HCT116 (cell line): Measurements from ENCODE around the gene PDCD2L. TPM values are rescaled to one million over a fixed set of nuclear protein-coding genes. Genes with fewer than 3 reads are reported as not detected.

Experiments
- ATAC-seq: fragments of 200-7000 bp; cut with Tn5 transposase; 2 replicates; pipeline ENCODE4 v1.9.1; 2020; ENCODE audit warnings: mild to moderate bottlenecking, moderate library complexity
- BruUV-seq: library from RNA; stranded (reverse); fragments of 400-500 nt; replicated peaks from 2 replicates; lab custom pipeline; 2021; lab: Mats Ljungman, UMichigan
- CTCF ChIA-PET: fragments of 300-600 bp; sonication (Branson Sonifier 250); formaldehyde crosslinking; loops from one replicate; lab custom pipeline; 2021; ENCODE audit warnings: antibody characterized with exemption; lab: Charles Lee
- POLR2A ChIA-PET: fragments of 300-600, 350-600 bp; sonication (Branson Sonifier 250); formaldehyde crosslinking; loops from one replicate; lab custom pipeline; 2021; ENCODE audit warnings: antibody characterized with exemption; lab: Charles Lee
- RAD21 ChIA-PET, 2 experiments: fragments of 300-600 bp; sonication (Branson Sonifier 250); formaldehyde crosslinking; loops; one replicate each; lab custom pipeline; 2023; ENCODE audit warnings: low total read pairs in 2 of 2; ENCODE audit not compliant: uncharacterized antibody in 2 of 2, unreplicated experiment in 2 of 2, low non-redundant PET in 1 of 2; lab: Charles Lee
- DNase-seq: peaks from one replicate; pipeline ENCODE4 v3.0.0-alpha.2; 2010; ENCODE audit warnings: low read depth, low spot score
- H2AFZ ChIP-seq: fragments of 200-600 bp; shearing (Covaris generic), sonication (generic); 2 replicates; pipeline ENCODE4 v1.6.1; 2017; ENCODE audit warnings: low read depth, mixed run types, mixed read lengths, antibody characterized with exemption, low read length; ENCODE audit not compliant: poor library complexity, severe bottlenecking
- H3K27ac ChIP-seq: 2 replicates; pipeline ENCODE4 v1.5.1; 2012; ENCODE audit warnings: low read depth, low read length
- H3K27me3 ChIP-seq: fragments of 200-600 bp; sonication (generic); 2 replicates; pipeline ENCODE4 v1.6.1; 2016; ENCODE audit warnings: mixed run types, low read length, mixed read lengths; ENCODE audit not compliant: insufficient read depth
- H3K36me3 ChIP-seq, 2 experiments: fragments of 200-500 bp in 1 of 2; fragments of 200-600 bp in 1 of 2; sonication (Bioruptor generic) in 1 of 2; sonication (generic) in 1 of 2; 2 replicates each; pipeline versions ENCODE4 v1.5.1 to v1.6.1; 2014 to 2016; ENCODE audit warnings: low read length in 2 of 2, inconsistent platforms in 1 of 2, mixed read lengths in 1 of 2, mixed run types in 1 of 2; ENCODE audit not compliant: insufficient read depth in 2 of 2, control insufficient read depth in 1 of 2
- H3K4me1 ChIP-seq, 2 experiments: fragments of 200-600 bp in 1 of 2; sonication (generic) in 1 of 2; 2 replicates each; pipeline versions ENCODE4 v1.5.1 to v1.6.1; 2012 to 2017; ENCODE audit warnings: low read length in 2 of 2, inconsistent platforms in 1 of 2, mild to moderate bottlenecking in 1 of 2, mixed read lengths in 1 of 2, mixed run types in 1 of 2, moderate library complexity in 1 of 2; ENCODE audit not compliant: insufficient read depth in 2 of 2, control insufficient read depth in 1 of 2
- H3K4me2 ChIP-seq: fragments of 200-600 bp; sonication (generic); 2 replicates; pipeline ENCODE4 v1.6.1; 2017; ENCODE audit warnings: mixed run types, low read length, mixed read lengths
- H3K4me3 ChIP-seq, 2 experiments: fragments of 200-600 bp in 1 of 2; sonication (generic) in 1 of 2; replicated peaks in 1 of 2; 2 replicates each; pipeline ENCODE4 v1.5.1; 2011 to 2016; ENCODE audit warnings: low read length in 2 of 2, control low read depth in 1 of 2, low read depth in 1 of 2, mild to moderate bottlenecking in 1 of 2, mixed read lengths in 1 of 2, mixed run types in 1 of 2
- H3K79me2 ChIP-seq: fragments of 200-600 bp; sonication (generic); 2 replicates; pipeline ENCODE4 v1.6.1; 2017; ENCODE audit warnings: mild to moderate bottlenecking, mixed run types, low read length, moderate library complexity, mixed read lengths; ENCODE audit not compliant: insufficient read depth
- H3K9ac ChIP-seq: fragments of 200-600 bp; sonication (generic); 2 replicates; pipeline ENCODE4 v1.6.1; 2016; ENCODE audit warnings: low read length, mixed read lengths
- H3K9me2 ChIP-seq: fragments of 200-600 bp; sonication (generic), shearing (Covaris generic); 2 replicates; pipeline ENCODE4 v1.6.1; 2017; ENCODE audit warnings: mixed run types, mild to moderate bottlenecking, moderate library complexity; ENCODE audit not compliant: insufficient read depth
- H3K9me3 ChIP-seq, 2 experiments: fragments of 200-500 bp in 1 of 2; fragments of 200-600 bp in 1 of 2; sonication (Bioruptor generic) in 1 of 2; sonication (generic) in 1 of 2; 2 replicates each; pipeline ENCODE4 v1.6.1; 2014 to 2017; ENCODE audit warnings: low read length in 2 of 2, mixed read lengths in 2 of 2, inconsistent platforms in 1 of 2, low read depth in 1 of 2, mild to moderate bottlenecking in 1 of 2, mixed run types in 1 of 2, moderate library complexity in 1 of 2; ENCODE audit not compliant: control insufficient read depth in 1 of 2, insufficient read depth in 1 of 2
- H4K20me1 ChIP-seq: fragments of 200-600 bp; sonication (generic), shearing (Covaris generic); 2 replicates; pipeline ENCODE4 v1.6.1; 2017; ENCODE audit warnings: mixed run types, mild to moderate bottlenecking, moderate library complexity; ENCODE audit not compliant: insufficient read depth
- CBX3 ChIP-seq: IDR thresholded peaks from 2 replicates; pipeline ENCODE4 v1.6.1; 2012; ENCODE audit warnings: low read depth
- CEBPB ChIP-seq: IDR thresholded peaks from 2 replicates; pipeline ENCODE4 v1.6.1; 2012; ENCODE audit warnings: low read depth
- ELF1 ChIP-seq: IDR thresholded peaks from 2 replicates; pipeline ENCODE4 v1.6.1; 2012; ENCODE audit warnings: low read depth, borderline replicate concordance
- EZH2 ChIP-seq: fragments of 200-600 bp; sonication (generic); IDR thresholded peaks from 2 replicates; pipeline ENCODE4 v1.6.1; 2017; ENCODE audit warnings: antibody characterized with exemption, mixed run types
- FOSL1 ChIP-seq: IDR thresholded peaks from 2 replicates; pipeline ENCODE4 v1.6.1; 2012; ENCODE audit warnings: low read depth
- POLR2A ChIP-seq: IDR thresholded peaks from 2 replicates; pipeline ENCODE4 v1.7.0; 2011; ENCODE audit warnings: borderline replicate concordance; ENCODE audit not compliant: insufficient read depth, insufficient read length; ENCODE audit errors: extremely low read depth
- POLR2AphosphoS5 ChIP-seq: IDR thresholded peaks from 2 replicates; pipeline ENCODE4 v1.6.1; 2011; ENCODE audit warnings: mild to moderate bottlenecking, low read depth, low read length, moderate library complexity
- RAD21 ChIP-seq: IDR thresholded peaks from 2 replicates; pipeline ENCODE4 v1.6.1; 2012; ENCODE audit warnings: low read depth, mild to moderate bottlenecking
- SIN3A ChIP-seq: IDR thresholded peaks from 2 replicates; pipeline ENCODE4 v1.6.1; 2012; ENCODE audit warnings: low read depth
- SP1 ChIP-seq: IDR thresholded peaks from 2 replicates; pipeline ENCODE4 v1.6.1; 2012; ENCODE audit warnings: low read depth
- TCF7L2 ChIP-seq: IDR thresholded peaks from 2 replicates; pipeline ENCODE4 v1.7.0; 2011; ENCODE audit warnings: borderline replicate concordance, inconsistent platforms; ENCODE audit not compliant: insufficient read depth, insufficient read length; ENCODE audit errors: extremely low read depth
- YY1 ChIP-seq: IDR thresholded peaks from 2 replicates; pipeline ENCODE4 v1.6.1; 2011; ENCODE audit warnings: low read length, low read depth, moderate library complexity, mild to moderate bottlenecking; ENCODE audit not compliant: insufficient replicate concordance; ENCODE audit errors: extremely low read depth
- ZFX ChIP-seq: fragments of 450-650 bp; IDR thresholded peaks from 2 replicates; pipeline ENCODE4 v1.6.1; 2017
- intact Hi-C: fragments of 100-400 bp; cut with micrococcal nuclease; formaldehyde crosslinking; loops from 2 replicates; pipeline ENCODE4 v1.10.0; 2022
- total RNA-seq: library from RNA; stranded (reverse); gene quantifications from one replicate; pipeline ENCODE4 v1.2.1, GENCODE V29; 2021; ENCODE audit not compliant: unreplicated experiment
- TF ChIP-seq, protein P1 (sequence below): IDR thresholded peaks from 2 replicates; pipeline ENCODE4 v1.6.1; 2012
- TF ChIP-seq, protein P2 (sequence below), 3 experiments: fragments of 200-600 bp in 1 of 3; sonication (generic) in 1 of 3; IDR thresholded peaks in 2 of 3; conservative IDR thresholded peaks in 1 of 3; 2 replicates each; pipeline ENCODE4 v1.5.1; 2012 to 2017; ENCODE audit warnings: low read depth in 2 of 3, low read length in 2 of 3, antibody characterized with exemption in 1 of 3, borderline replicate concordance in 1 of 3, control low read depth in 1 of 3, mild to moderate bottlenecking in 1 of 3, mixed read lengths in 1 of 3, mixed run types in 1 of 3, moderate library complexity in 1 of 3; ENCODE audit not compliant: insufficient read depth in 1 of 3
- TF ChIP-seq, protein P3 (sequence below): IDR thresholded peaks from 2 replicates; pipeline ENCODE4 v1.6.1; 2012
- TF ChIP-seq, protein P4 (sequence below): IDR thresholded peaks from 2 replicates; pipeline ENCODE4 v1.6.1; 2012; ENCODE audit warnings: low read depth
- TF ChIP-seq, protein P5 (sequence below): IDR thresholded peaks from 2 replicates; pipeline ENCODE4 v1.6.1; 2011; ENCODE audit warnings: mild to moderate bottlenecking, low read length, moderate library complexity; ENCODE audit not compliant: insufficient replicate concordance; ENCODE audit errors: extremely low read depth

The PDCD2L gene
- total RNA-seq, 1 experiment from 2014 or later, result 30.0 TPM

DNA sequence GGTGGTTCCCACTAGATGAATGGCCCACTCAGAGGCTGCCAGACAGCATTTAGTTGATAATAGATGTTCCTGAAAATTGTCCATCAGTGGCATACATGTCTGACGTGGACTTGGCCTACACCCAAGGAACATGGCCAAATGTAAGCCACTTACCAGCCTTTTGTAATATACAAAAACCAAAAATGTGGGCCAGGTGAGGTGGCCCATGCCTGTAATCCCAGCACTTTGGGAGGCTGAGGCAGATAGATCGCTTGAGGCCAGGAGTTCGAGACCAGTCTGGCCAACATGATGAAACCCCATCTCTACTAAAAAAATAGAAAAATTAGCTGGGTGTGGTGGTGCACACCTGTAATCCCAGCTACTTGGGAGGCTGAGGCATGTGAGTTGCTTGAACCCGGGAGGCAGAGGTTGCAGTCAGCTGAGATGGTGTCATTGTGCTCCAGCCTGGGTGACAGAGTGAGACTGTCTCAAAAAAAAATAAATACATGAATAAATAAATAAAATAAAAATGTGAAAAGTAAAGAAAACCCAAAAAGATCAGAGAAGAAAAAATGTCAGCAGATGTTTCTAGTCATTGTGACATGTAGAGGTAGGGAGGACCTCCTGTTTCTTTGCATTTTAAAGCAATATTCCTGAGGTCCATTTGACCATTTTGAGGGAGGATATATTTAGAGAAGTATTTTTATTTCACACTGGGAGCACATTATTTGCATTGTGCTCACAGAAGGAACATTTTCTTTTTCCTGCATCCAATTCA is 70.2 kb downstream of the PDCD2L start:
- H3K9me2 ChIP-seq, result no peaks in the 10 kb centered on the region
- H3K4me2 ChIP-seq, result no peak overlapping the region
- no peaks in the 10 kb centered on the region for H3K4me1 ChIP-seq
- no peaks in the 10 kb centered on the region for H4K20me1 ChIP-seq
- no peak overlapping the region for H3K4me3 ChIP-seq
- ChIA-PET POLR2A (no interaction called here), RAD21 (no interaction called here), CTCF (no interaction called here)
- peaks cover 11 to 25% of the 10 kb centered on the region in 2 experiments; a peak in 3 of 4 replicates for H3K36me3 ChIP-seq
- H2AFZ ChIP-seq, result no peak overlapping the region
- H3K9me3 ChIP-seq, result no peaks in the 10 kb centered on the region
- ATAC-seq, result no peak
- intact Hi-C loops, result no loop called here
- H3K79me2 ChIP-seq, result no peaks in the 10 kb centered on the region
- BruUV-seq, result no TSS peak
- H3K27me3 ChIP-seq, result no peaks in the 10 kb centered on the region
- DNase-seq, result no peak
- H3K9ac ChIP-seq, result no peak overlapping the region
- no peak overlapping the region for H3K27ac ChIP-seq
- TF ChIP-seq, protein P1, sequence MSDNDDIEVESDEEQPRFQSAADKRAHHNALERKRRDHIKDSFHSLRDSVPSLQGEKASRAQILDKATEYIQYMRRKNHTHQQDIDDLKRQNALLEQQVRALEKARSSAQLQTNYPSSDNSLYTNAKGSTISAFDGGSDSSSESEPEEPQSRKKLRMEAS, result no peak
- TF ChIP-seq SP1 (no peak), FOSL1 (no peak), SIN3A (no peak), POLR2AphosphoS5 (no peak), CEBPB (no peak), CBX3 (no peak), TCF7L2 (no peak), EZH2 (no peak), RAD21 (no peak), ZFX (no peak), YY1 (no peak), ELF1 (no peak), POLR2A (no peak)
- TF ChIP-seq, protein P2, sequence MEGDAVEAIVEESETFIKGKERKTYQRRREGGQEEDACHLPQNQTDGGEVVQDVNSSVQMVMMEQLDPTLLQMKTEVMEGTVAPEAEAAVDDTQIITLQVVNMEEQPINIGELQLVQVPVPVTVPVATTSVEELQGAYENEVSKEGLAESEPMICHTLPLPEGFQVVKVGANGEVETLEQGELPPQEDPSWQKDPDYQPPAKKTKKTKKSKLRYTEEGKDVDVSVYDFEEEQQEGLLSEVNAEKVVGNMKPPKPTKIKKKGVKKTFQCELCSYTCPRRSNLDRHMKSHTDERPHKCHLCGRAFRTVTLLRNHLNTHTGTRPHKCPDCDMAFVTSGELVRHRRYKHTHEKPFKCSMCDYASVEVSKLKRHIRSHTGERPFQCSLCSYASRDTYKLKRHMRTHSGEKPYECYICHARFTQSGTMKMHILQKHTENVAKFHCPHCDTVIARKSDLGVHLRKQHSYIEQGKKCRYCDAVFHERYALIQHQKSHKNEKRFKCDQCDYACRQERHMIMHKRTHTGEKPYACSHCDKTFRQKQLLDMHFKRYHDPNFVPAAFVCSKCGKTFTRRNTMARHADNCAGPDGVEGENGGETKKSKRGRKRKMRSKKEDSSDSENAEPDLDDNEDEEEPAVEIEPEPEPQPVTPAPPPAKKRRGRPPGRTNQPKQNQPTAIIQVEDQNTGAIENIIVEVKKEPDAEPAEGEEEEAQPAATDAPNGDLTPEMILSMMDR (IDR thresholded peaks at IDR 0.05 in 2 of 3, conservative IDR thresholded peaks at IDR 0.05 in 1 of 3; ENCODE audit: borderline replicate concordance in 1 of 3, insufficient read depth in 1 of 3, low read depth in 2 of 3, low read length in 2 of 3), result no peak
- TF ChIP-seq, protein P3, sequence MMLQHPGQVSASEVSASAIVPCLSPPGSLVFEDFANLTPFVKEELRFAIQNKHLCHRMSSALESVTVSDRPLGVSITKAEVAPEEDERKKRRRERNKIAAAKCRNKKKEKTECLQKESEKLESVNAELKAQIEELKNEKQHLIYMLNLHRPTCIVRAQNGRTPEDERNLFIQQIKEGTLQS, result no peak
- TF ChIP-seq, protein P4, sequence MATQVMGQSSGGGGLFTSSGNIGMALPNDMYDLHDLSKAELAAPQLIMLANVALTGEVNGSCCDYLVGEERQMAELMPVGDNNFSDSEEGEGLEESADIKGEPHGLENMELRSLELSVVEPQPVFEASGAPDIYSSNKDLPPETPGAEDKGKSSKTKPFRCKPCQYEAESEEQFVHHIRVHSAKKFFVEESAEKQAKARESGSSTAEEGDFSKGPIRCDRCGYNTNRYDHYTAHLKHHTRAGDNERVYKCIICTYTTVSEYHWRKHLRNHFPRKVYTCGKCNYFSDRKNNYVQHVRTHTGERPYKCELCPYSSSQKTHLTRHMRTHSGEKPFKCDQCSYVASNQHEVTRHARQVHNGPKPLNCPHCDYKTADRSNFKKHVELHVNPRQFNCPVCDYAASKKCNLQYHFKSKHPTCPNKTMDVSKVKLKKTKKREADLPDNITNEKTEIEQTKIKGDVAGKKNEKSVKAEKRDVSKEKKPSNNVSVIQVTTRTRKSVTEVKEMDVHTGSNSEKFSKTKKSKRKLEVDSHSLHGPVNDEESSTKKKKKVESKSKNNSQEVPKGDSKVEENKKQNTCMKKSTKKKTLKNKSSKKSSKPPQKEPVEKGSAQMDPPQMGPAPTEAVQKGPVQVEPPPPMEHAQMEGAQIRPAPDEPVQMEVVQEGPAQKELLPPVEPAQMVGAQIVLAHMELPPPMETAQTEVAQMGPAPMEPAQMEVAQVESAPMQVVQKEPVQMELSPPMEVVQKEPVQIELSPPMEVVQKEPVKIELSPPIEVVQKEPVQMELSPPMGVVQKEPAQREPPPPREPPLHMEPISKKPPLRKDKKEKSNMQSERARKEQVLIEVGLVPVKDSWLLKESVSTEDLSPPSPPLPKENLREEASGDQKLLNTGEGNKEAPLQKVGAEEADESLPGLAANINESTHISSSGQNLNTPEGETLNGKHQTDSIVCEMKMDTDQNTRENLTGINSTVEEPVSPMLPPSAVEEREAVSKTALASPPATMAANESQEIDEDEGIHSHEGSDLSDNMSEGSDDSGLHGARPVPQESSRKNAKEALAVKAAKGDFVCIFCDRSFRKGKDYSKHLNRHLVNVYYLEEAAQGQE, result no peak
- TF ChIP-seq, protein P5, sequence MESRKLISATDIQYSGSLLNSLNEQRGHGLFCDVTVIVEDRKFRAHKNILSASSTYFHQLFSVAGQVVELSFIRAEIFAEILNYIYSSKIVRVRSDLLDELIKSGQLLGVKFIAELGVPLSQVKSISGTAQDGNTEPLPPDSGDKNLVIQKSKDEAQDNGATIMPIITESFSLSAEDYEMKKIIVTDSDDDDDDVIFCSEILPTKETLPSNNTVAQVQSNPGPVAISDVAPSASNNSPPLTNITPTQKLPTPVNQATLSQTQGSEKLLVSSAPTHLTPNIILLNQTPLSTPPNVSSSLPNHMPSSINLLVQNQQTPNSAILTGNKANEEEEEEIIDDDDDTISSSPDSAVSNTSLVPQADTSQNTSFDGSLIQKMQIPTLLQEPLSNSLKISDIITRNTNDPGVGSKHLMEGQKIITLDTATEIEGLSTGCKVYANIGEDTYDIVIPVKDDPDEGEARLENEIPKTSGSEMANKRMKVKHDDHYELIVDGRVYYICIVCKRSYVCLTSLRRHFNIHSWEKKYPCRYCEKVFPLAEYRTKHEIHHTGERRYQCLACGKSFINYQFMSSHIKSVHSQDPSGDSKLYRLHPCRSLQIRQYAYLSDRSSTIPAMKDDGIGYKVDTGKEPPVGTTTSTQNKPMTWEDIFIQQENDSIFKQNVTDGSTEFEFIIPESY, result no peak
